Activated CD4-positive, alpha-beta memory T cell treated with anti-CD3 and anti-CD28 coated beads for 36 hours (primary cell): ENCODE measurements around the gene NTMT2. TPM values are rescaled to one million over a fixed set of nuclear protein-coding genes. Genes with fewer than 3 reads are reported as not detected.

Source experiments
- CTCF ChIA-PET: fragments of 350-600 bp; sonication (Branson Sonifier 250); formaldehyde crosslinking; loops from one replicate; lab custom pipeline; 2021; ENCODE audit warnings: antibody characterized with exemption, inconsistent platforms; lab: Charles Lee
- POLR2A ChIA-PET: fragments of 350-600 bp; sonication (Branson Sonifier 250); formaldehyde crosslinking; loops from one replicate; lab custom pipeline; 2021; ENCODE audit warnings: antibody characterized with exemption; lab: Charles Lee
- DNase-seq: peaks from one replicate; pipeline ENCODE4 v3.0.0-alpha.2; 2020
- H3K27ac Mint-ChIP-seq: one replicate; pipeline ENCODE4 v1.8.0; 2021; ENCODE audit warnings: mixed read lengths
- H3K27me3 Mint-ChIP-seq: one replicate; pipeline ENCODE4 v1.8.0; 2021; ENCODE audit warnings: mixed read lengths
- H3K36me3 Mint-ChIP-seq: one replicate; pipeline ENCODE4 v1.8.0; 2021; ENCODE audit warnings: mixed read lengths
- H3K4me1 Mint-ChIP-seq: one replicate; pipeline ENCODE4 v1.8.0; 2021; ENCODE audit warnings: low read depth, mixed read lengths
- H3K4me3 Mint-ChIP-seq: one replicate; pipeline ENCODE4 v1.8.0; 2021; ENCODE audit warnings: mild to moderate bottlenecking, mixed read lengths
- H3K9me3 Mint-ChIP-seq: one replicate; pipeline ENCODE4 v1.8.0; 2021; ENCODE audit warnings: mixed read lengths
- intact Hi-C: fragments of 100-400 bp; cut with micrococcal nuclease; formaldehyde crosslinking; loops from one replicate; pipeline ENCODE4 v1.15.1; 2023
- total RNA-seq, 2 experiments: library from RNA; stranded (reverse); gene quantifications; one replicate each; pipeline ENCODE4 v1.2.3, GENCODE V29; 2021

The NTMT2 gene
- total RNA-seq, 2 experiments from 2014 or later, result not detected

DNA sequence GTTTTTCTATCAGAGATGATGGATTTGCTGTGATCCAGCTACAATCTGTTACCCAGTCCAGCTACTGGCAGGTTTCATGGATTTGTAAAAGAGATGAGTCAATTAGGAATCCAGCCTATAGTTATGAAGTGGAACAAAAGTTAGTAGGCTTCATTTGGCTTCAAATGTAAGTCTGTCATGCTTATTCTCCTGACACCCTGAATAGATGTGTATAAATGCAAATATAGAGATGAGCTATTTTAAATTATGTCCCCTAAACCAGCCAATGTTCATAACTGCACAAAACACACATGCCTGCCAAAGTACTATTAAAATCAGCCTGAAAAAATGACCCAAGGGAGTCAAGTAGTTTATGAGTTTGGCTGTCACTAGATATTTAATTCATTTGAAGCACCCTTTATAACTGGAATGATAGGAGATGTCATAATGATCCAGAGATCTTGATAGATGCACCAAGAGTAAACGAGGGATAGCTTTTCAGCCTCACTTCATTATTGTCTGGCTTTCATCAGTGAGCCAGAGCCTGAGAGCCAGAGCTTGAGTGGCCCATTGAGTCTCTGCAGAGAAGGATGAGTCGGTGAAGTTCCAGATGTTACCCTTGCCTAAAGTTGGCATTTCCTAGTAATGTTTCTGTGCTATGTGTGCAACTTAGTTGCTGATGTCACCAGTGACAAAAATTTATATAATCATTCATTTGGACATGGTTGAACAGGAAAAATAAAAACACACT lies 11.8 kb upstream of the NTMT2 start:
- H3K27ac Mint-ChIP-seq, result no peak overlapping the region
- no peaks in the 10 kb centered on the region for H3K27me3 Mint-ChIP-seq
- H3K36me3 Mint-ChIP-seq, result no peaks in the 10 kb centered on the region
- intact Hi-C loops, result no loop called here
- CTCF ChIA-PET, result no interaction called here
- H3K9me3 Mint-ChIP-seq, result no peaks in the 10 kb centered on the region
- no peak for DNase-seq
- no peaks in the 10 kb centered on the region for H3K4me1 Mint-ChIP-seq
- no peak overlapping the region for H3K4me3 Mint-ChIP-seq
- POLR2A ChIA-PET, result no interaction called here

GRCh38 chr1:170134521-170134920 lies 11.2 kb upstream of the NTMT2 start:
- no peak overlapping the region for H3K4me3 Mint-ChIP-seq
- DNase-seq, result no peak
- ChIA-PET POLR2A (no interaction called here), CTCF (interaction anchor here (0.7 kb wide), 1 partner anchor 143 kb away, joined by 3 read pairs; no protein-coding TSS in a partner anchor)
- H3K27ac Mint-ChIP-seq, result no peak overlapping the region
- intact Hi-C loops, result no loop called here
- H3K9me3 Mint-ChIP-seq, result no peaks in the 10 kb centered on the region
- no peaks in the 10 kb centered on the region for H3K27me3 Mint-ChIP-seq
- H3K4me1 Mint-ChIP-seq, result no peaks in the 10 kb centered on the region
- no peaks in the 10 kb centered on the region for H3K36me3 Mint-ChIP-seq

- DNase-seq, result no peak
- intact Hi-C loops, result no loop called here
- Mint-ChIP-seq H3K27ac (no peak overlapping the region), H3K4me3 (no peak overlapping the region), H3K27me3 (peaks cover 11% of the 10 kb centered on the region), H3K36me3 (no peaks in the 10 kb centered on the region), H3K4me1 (no peaks in the 10 kb centered on the region), H3K9me3 (peaks cover 7% of the 10 kb centered on the region)
- POLR2A ChIA-PET, result no interaction called here
- CTCF ChIA-PET, result no interaction called here
Observed at GRCh38 chr1:170140371-170140770, 5.4 kb upstream of the NTMT2 start.

GRCh38 chr1:170145061-170145460 lies 698 bp upstream of the NTMT2 start:
- Mint-ChIP-seq H3K27me3 (peaks cover 16% of the 10 kb centered on the region), H3K9me3 (peaks cover 7% of the 10 kb centered on the region), H3K36me3 (no peaks in the 10 kb centered on the region), H3K27ac (no peak overlapping the region), H3K4me1 (no peaks in the 10 kb centered on the region), H3K4me3 (no peak overlapping the region)
- CTCF ChIA-PET, result no interaction called here
- intact Hi-C loops, result no loop called here
- POLR2A ChIA-PET, result no interaction called here
- DNase-seq, result no peak

DNA sequence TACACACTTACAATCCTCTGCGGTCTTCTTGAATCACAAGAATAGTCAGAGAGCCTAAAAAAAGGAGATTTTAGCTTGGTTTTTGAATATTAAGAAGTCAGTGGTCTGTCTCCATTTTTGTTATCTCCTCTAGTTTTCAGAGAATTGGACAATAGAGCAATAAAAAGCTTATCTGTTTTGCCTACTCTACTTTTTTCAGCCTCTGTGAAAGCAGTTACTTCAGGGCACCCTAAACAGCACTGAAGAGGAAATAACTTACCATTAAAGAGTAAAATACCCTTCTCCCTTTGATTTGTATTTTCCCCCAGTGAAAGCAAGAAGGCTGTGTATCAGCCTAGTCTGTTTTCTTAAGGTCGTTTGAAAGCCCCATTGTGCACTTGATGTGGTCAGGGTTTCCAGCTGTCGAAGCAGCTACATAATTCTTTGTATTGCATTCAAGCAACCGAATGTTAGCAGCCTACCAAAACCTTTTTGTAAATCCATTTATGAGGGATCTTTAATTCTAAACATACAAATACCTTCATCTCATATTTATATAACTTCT lies 1.0 kb downstream of the NTMT2 start:
- no peak overlapping the region for H3K4me3 Mint-ChIP-seq
- no peak overlapping the region for H3K27ac Mint-ChIP-seq
- intact Hi-C loops, result no loop called here
- DNase-seq, result no peak
- H3K27me3 Mint-ChIP-seq, result peaks cover 16% of the 10 kb centered on the region
- CTCF ChIA-PET, result no interaction called here
- no peaks in the 10 kb centered on the region for H3K36me3 Mint-ChIP-seq
- POLR2A ChIA-PET, result no interaction called here
- H3K9me3 Mint-ChIP-seq, result peaks cover 7% of the 10 kb centered on the region
- no peaks in the 10 kb centered on the region for H3K4me1 Mint-ChIP-seq

- no peak for DNase-seq
- ChIA-PET CTCF (no interaction called here), POLR2A (no interaction called here)
- H3K27ac Mint-ChIP-seq, result no peak overlapping the region
- H3K9me3 Mint-ChIP-seq, result peaks cover 13% of the 10 kb centered on the region
- H3K36me3 Mint-ChIP-seq, result no peaks in the 10 kb centered on the region
- H3K27me3 Mint-ChIP-seq, result peaks cover 16% of the 10 kb centered on the region
- no peaks in the 10 kb centered on the region for H3K4me1 Mint-ChIP-seq
- no peak overlapping the region for H3K4me3 Mint-ChIP-seq
- intact Hi-C loops, result no loop called here
Observed at GRCh38 chr1:170149241-170149640, 3.5 kb downstream of the NTMT2 start.

- peaks cover 8% of the 10 kb centered on the region for H3K9me3 Mint-ChIP-seq
- no peak for DNase-seq
- CTCF ChIA-PET, result no interaction called here
- POLR2A ChIA-PET, result no interaction called here
- intact Hi-C loops, result no loop called here
- no peak overlapping the region for H3K4me3 Mint-ChIP-seq
- peaks cover 12% of the 10 kb centered on the region for H3K27me3 Mint-ChIP-seq
- H3K36me3 Mint-ChIP-seq, result no peaks in the 10 kb centered on the region
- no peaks in the 10 kb centered on the region for H3K4me1 Mint-ChIP-seq
- no peak overlapping the region for H3K27ac Mint-ChIP-seq
Observed at GRCh38 chr1:170150016-170150415, 4.3 kb downstream of the NTMT2 start.

DNA sequence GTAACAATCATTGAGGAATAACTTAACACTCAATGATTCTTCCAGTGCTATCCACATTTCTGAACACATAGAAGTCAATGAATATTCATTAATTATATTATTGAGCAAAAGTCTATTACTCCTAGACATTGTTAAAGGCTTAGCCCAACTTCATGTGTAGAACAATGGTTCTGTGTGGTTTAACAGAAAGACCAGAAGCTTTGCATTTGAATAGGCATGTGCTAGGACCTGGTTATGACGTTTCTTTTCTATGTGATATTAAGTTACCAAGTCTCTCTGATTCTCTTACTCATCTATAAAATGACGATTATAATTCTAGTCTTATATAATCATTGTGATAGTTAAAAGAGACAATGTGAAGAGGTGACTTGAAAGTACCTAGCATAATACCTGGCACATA lies 5.2 kb downstream of the NTMT2 start:
- no peak overlapping the region for H3K27ac Mint-ChIP-seq
- POLR2A ChIA-PET, result no interaction called here
- DNase-seq, result no peak
- H3K4me1 Mint-ChIP-seq, result no peaks in the 10 kb centered on the region
- H3K4me3 Mint-ChIP-seq, result no peak overlapping the region
- H3K9me3 Mint-ChIP-seq, result peaks cover 8% of the 10 kb centered on the region
- peaks cover 5% of the 10 kb centered on the region for H3K27me3 Mint-ChIP-seq
- CTCF ChIA-PET, result no interaction called here
- intact Hi-C loops, result no loop called here
- no peaks in the 10 kb centered on the region for H3K36me3 Mint-ChIP-seq

- CTCF ChIA-PET, result no interaction called here
- H3K27ac Mint-ChIP-seq, result no peak overlapping the region
Observed at GRCh38 chr1:170153417-170153816, 7.7 kb downstream of the NTMT2 start.

DNA sequence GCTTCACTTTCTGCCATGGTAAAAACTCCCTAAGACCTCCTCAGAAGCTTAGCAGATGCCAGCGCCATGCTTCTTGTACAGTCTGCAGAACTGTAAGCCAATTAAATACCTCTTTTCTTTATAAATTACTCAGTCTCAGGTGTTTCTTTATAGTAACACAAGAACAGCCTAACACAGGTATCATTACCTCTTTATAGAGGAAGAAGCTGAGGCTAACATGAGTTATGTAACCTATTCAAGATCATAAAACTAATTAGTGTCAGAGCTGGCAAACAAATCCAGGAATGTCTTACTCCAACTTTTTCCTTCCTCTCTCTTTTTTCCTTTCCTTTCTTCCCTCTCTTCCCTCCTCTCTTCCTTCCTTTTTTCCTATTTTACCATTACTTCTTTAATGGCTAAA lies 9.3 kb downstream of the NTMT2 start:
- CTCF ChIA-PET, result no interaction called here

More at GRCh38 chr1:170153417-170153816, 7.7 kb downstream of the NTMT2 start:
- no peak for DNase-seq
- POLR2A ChIA-PET, result no interaction called here
- no peak overlapping the region for H3K4me3 Mint-ChIP-seq
- no peaks in the 10 kb centered on the region for H3K36me3 Mint-ChIP-seq
- H3K27me3 Mint-ChIP-seq, result peaks cover 1% of the 10 kb centered on the region
- intact Hi-C loops, result no loop called here
- no peaks in the 10 kb centered on the region for H3K4me1 Mint-ChIP-seq
- peaks cover 8% of the 10 kb centered on the region for H3K9me3 Mint-ChIP-seq

GRCh38 chr1:170156594-170156993 lies 10.8 kb downstream of the NTMT2 start:
- no peak for DNase-seq
- Mint-ChIP-seq H3K4me3 (no peak overlapping the region), H3K36me3 (no peaks in the 10 kb centered on the region), H3K27me3 (peaks cover 3% of the 10 kb centered on the region), H3K4me1 (no peaks in the 10 kb centered on the region), H3K9me3 (peaks cover 8% of the 10 kb centered on the region), H3K27ac (no peak overlapping the region)
- ChIA-PET POLR2A (no interaction called here), CTCF (interaction anchor here (0.6 kb wide), 1 partner anchor 492 kb away, joined by 3 read pairs; no protein-coding TSS in a partner anchor)
- intact Hi-C loops, result no loop called here

More for the DNA sequence above, 9.3 kb downstream of the NTMT2 start:
- intact Hi-C loops, result no loop called here
- Mint-ChIP-seq H3K4me3 (no peak overlapping the region), H3K4me1 (no peaks in the 10 kb centered on the region), H3K36me3 (no peaks in the 10 kb centered on the region), H3K27ac (no peak overlapping the region), H3K9me3 (peaks cover 8% of the 10 kb centered on the region), H3K27me3 (peaks cover 3% of the 10 kb centered on the region)
- POLR2A ChIA-PET, result no interaction called here
- DNase-seq, result no peak

GRCh38 chr1:170157820-170158219 lies 12.1 kb downstream of the NTMT2 start:
- H3K9me3 Mint-ChIP-seq, result peaks cover 8% of the 10 kb centered on the region
- H3K27ac Mint-ChIP-seq, result no peak overlapping the region
- peaks cover 3% of the 10 kb centered on the region for H3K27me3 Mint-ChIP-seq
- H3K36me3 Mint-ChIP-seq, result no peaks in the 10 kb centered on the region
- DNase-seq, result no peak
- intact Hi-C loops, result no loop called here
- no peaks in the 10 kb centered on the region for H3K4me1 Mint-ChIP-seq
- CTCF ChIA-PET, result no interaction called here
- POLR2A ChIA-PET, result no interaction called here
- H3K4me3 Mint-ChIP-seq, result no peak overlapping the region
